ENCODE measurements around the gene RABGAP1L. TPM values are rescaled to one million over a fixed set of nuclear protein-coding genes. Genes with fewer than 3 reads are reported as not detected.

RABGAP1L gene
- total and polyA plus RNA-seq, 2 of the 4 experiments (the other 2 are of a cell fraction): 7.9 to 26.7 TPM

DNA sequence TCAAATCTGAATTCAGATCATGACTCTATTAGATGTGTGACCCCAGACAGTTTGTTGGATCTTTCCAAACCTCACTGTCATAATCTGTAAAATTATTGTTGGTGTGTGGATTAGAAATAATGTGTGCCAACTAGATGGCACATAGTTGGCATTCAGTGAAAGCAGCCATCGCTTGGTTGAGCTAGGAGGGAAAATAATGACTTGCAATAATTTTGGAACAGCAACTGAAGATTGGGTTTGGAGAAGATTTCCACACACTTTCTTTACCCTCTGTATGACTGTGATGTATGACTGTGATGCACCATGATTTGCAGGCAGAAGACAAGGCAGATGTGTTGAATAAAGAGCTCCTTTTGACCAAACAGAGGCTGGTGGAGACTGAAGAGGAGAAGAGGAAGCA lies 816.4 kb downstream of the RABGAP1L start:
- no TSS peak for BruUV-seq (replicated peaks)
- no peak overlapping the region for H2BK20ac ChIP-seq (ENCODE audit: low read depth, low read length)
- H3K27me3 ChIP-seq (ENCODE audit: control insufficient read depth, insufficient read depth, low read length): no peaks in the 10 kb centered on the region
- no peak overlapping the region for H4K5ac ChIP-seq (ENCODE audit: low read depth, low read length)
- H3K9me3 ChIP-seq (ENCODE audit: control insufficient read depth, insufficient read depth, low read length): no peaks in the 10 kb centered on the region
- H4K91ac ChIP-seq (ENCODE audit: insufficient read depth, low read depth, low read length): no peak overlapping the region
- peaks cover 2% of the 10 kb centered on the region; the same call in 1 of the 2 replicates for H3K4me1 ChIP-seq (ENCODE audit: control insufficient read depth, insufficient read depth, low read length)
- no peaks in the 10 kb centered on the region for H3K36me3 ChIP-seq (ENCODE audit: control insufficient read depth, insufficient read depth, low read length)
- DNase-seq: no peak
- H2AK5ac ChIP-seq (ENCODE audit: low read depth, low read length): no peak overlapping the region
- H2AK9ac ChIP-seq (replicated peaks; ENCODE audit: low read depth, low read length, poor library complexity): no peak overlapping the region
- CTCF ChIA-PET: interaction anchor here (1.9 kb wide), 1 partner anchor 11 kb away, joined by 5 read pairs; no protein-coding TSS in a partner anchor
- intact Hi-C loops (cut with micrococcal nuclease) (no loop called here), dilution Hi-C loops (cut with HindIII; ENCODE audit: low sequenced_read_pairs, unreplicated experiment) (no loop called here), in situ Hi-C loops (cut with MboI; ENCODE audit: low sequenced_read_pairs) (loop anchor here (25.0 kb wide), 1 partner anchor 713 kb away; no protein-coding TSS in a partner anchor)
- H2BK120ac ChIP-seq (ENCODE audit: low read depth, low read length): no peak overlapping the region
- H3K9me1 ChIP-seq (ENCODE audit: insufficient read depth, low read length): no peaks in the 10 kb centered on the region
- no peak overlapping the region for H2BK15ac ChIP-seq (ENCODE audit: low read depth, low read length)
- no peak for ATAC-seq (ENCODE audit: low read depth)
- no peak overlapping the region for H3K4me2 ChIP-seq (ENCODE audit: low read depth, low read length)
- no peak overlapping the region for H3K4ac ChIP-seq (ENCODE audit: low read depth, low read length)
- H3K79me1 ChIP-seq (ENCODE audit: low read depth in 1 of 2, low read length in 2 of 2): no peaks in the 10 kb centered on the region
- H2AFZ ChIP-seq (replicated peaks; ENCODE audit: low read length, poor library complexity): no peak overlapping the region
- H2BK5ac ChIP-seq (ENCODE audit: low read depth, low read length, poor library complexity, severe bottlenecking): no peak overlapping the region
- H4K8ac ChIP-seq (ENCODE audit: low read depth in 2 of 2, low read length in 2 of 2): no peak overlapping the region
- no peak overlapping the region for H3K9ac ChIP-seq (ENCODE audit: low read depth, low read length)
- no peak overlapping the region for H3K56ac ChIP-seq (ENCODE audit: extremely low read depth, insufficient read depth, low read length)
- POLR2A ChIA-PET (ENCODE audit: unreplicated experiment): no interaction called here
- H3K18ac ChIP-seq (ENCODE audit: low read depth, low read length): no peak overlapping the region
- H4K20me1 ChIP-seq (ENCODE audit: insufficient read depth, low read length): no peaks in the 10 kb centered on the region
- no peak overlapping the region for H3K14ac ChIP-seq (replicated peaks; ENCODE audit: low read depth, low read length)
- no peak overlapping the region for H3K23ac ChIP-seq (ENCODE audit: low read depth, low read length)
- H3K27ac ChIP-seq (ENCODE audit: insufficient read depth, low read length): no peak overlapping the region
- no CpG with 5 or more reads among the region's 1 CpG for WGBS, 2 experiments (ENCODE audit: extremely low coverage in 2 of 2, insufficient read length in 1 of 2)
- no peak overlapping the region for H3K4me3 ChIP-seq (ENCODE audit: insufficient read depth, low read depth, low read length)
- TF ChIP-seq RAD21 (IDR thresholded peaks at IDR 0.05; ENCODE audit: low read length) (no peak), RCOR1 (IDR thresholded peaks at IDR 0.05; ENCODE audit: insufficient replicate concordance, low read length) (no peak), CEBPB (IDR thresholded peaks at IDR 0.05; ENCODE audit: low read depth, low read length) (no peak), FOS (IDR thresholded peaks at IDR 0.05; ENCODE audit: low read depth, low read length) (no peak), SMC3 (IDR thresholded peaks at IDR 0.05; ENCODE audit: low read depth, low read length) (no peak), NFE2L2 (IDR thresholded peaks at IDR 0.05; ENCODE audit: low read depth, low read length) (no peak), MAFK (IDR thresholded peaks at IDR 0.05; ENCODE audit: low read depth, low read length) (no peak), MAZ (IDR thresholded peaks at IDR 0.05; ENCODE audit: borderline replicate concordance, low read depth, low read length) (no peak), RFX5 (IDR thresholded peaks at IDR 0.05; ENCODE audit: low read depth, low read length) (no peak), MXI1 (IDR thresholded peaks at IDR 0.05; ENCODE audit: borderline replicate concordance, low read depth, low read length) (no peak), CHD1 (IDR thresholded peaks at IDR 0.05; ENCODE audit: low read depth, low read length) (no peak), POLR2A (IDR thresholded peaks at IDR 0.05; ENCODE audit: low read depth, low read length) (no peak), BHLHE40 (IDR thresholded peaks at IDR 0.05; ENCODE audit: low read depth, low read length) (no peak)
- TF ChIP-seq, protein P1, sequence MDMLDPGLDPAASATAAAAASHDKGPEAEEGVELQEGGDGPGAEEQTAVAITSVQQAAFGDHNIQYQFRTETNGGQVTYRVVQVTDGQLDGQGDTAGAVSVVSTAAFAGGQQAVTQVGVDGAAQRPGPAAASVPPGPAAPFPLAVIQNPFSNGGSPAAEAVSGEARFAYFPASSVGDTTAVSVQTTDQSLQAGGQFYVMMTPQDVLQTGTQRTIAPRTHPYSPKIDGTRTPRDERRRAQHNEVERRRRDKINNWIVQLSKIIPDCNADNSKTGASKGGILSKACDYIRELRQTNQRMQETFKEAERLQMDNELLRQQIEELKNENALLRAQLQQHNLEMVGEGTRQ (IDR thresholded peaks at IDR 0.05; ENCODE audit: low read depth, low read length): no peak
- TF ChIP-seq, protein P2, sequence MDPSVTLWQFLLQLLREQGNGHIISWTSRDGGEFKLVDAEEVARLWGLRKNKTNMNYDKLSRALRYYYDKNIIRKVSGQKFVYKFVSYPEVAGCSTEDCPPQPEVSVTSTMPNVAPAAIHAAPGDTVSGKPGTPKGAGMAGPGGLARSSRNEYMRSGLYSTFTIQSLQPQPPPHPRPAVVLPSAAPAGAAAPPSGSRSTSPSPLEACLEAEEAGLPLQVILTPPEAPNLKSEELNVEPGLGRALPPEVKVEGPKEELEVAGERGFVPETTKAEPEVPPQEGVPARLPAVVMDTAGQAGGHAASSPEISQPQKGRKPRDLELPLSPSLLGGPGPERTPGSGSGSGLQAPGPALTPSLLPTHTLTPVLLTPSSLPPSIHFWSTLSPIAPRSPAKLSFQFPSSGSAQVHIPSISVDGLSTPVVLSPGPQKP (IDR thresholded peaks at IDR 0.05; ENCODE audit: borderline replicate concordance, low read depth, low read length): no peak
- TF ChIP-seq, protein P3, sequence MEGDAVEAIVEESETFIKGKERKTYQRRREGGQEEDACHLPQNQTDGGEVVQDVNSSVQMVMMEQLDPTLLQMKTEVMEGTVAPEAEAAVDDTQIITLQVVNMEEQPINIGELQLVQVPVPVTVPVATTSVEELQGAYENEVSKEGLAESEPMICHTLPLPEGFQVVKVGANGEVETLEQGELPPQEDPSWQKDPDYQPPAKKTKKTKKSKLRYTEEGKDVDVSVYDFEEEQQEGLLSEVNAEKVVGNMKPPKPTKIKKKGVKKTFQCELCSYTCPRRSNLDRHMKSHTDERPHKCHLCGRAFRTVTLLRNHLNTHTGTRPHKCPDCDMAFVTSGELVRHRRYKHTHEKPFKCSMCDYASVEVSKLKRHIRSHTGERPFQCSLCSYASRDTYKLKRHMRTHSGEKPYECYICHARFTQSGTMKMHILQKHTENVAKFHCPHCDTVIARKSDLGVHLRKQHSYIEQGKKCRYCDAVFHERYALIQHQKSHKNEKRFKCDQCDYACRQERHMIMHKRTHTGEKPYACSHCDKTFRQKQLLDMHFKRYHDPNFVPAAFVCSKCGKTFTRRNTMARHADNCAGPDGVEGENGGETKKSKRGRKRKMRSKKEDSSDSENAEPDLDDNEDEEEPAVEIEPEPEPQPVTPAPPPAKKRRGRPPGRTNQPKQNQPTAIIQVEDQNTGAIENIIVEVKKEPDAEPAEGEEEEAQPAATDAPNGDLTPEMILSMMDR (conservative IDR thresholded peaks at IDR 0.05; ENCODE audit: low read depth, low read length): no peak
